Activated T-cell treated with anti-CD3 and anti-CD28 coated beads, Interleukin-2, amount 50 U/mL, for 48 hours (primary cell): ENCODE data around the gene EVC2.
"Not testable (repeated sequence)": the region's sequence is repeated elsewhere in the genome, so short reads cannot be mapped to it uniquely, and the experiment has no call there.

Experiments
- DNase-seq, 2 experiments: peaks; one replicate each; pipeline ENCODE4 v3.0.0-alpha.2; 2020

Gene EVC2

DNA sequence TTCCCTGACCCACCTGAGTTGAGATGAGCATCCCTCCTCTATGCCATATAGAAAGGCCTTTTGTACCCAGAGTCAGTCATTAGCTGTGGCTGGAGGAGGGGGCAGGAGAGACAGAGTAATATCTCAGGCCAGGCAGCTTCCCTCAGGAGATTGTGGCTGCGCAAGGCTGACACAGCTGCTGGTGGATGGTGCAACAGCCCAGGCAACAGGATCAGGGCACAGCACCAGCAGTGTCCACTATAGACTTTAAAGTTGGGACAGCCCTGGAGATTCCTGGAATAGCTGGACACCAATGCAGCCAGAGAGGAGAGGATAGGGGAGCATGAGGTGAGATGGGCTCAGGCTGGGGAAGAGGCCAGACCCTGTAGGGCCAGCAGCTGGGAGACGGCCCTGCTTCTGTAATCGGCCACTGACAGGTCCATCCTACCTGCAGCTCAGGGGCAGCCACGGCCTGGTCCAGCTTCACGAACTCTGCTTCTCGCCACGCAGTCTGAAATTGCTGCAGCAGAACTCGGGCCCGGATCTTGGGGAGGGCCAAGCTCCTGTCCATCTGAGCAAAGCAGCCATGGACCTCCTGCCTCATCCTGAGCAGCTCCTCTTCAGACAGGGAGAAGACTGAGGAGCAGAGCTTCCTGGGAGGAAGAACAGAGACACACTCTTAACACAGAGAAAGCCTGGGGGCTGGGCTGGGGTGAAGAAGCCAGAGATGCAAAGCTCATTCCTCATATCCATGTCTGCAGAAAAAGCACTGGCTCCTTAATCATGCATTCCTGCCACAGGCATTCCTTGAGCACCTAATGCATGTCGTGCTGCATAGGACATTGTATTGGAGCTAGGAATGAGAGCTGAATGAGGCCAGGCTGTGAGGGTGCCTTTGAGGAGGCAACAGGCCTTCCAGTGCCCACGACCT is 90.1 kb downstream of the EVC2 start:
- no peak for DNase-seq

DNA sequence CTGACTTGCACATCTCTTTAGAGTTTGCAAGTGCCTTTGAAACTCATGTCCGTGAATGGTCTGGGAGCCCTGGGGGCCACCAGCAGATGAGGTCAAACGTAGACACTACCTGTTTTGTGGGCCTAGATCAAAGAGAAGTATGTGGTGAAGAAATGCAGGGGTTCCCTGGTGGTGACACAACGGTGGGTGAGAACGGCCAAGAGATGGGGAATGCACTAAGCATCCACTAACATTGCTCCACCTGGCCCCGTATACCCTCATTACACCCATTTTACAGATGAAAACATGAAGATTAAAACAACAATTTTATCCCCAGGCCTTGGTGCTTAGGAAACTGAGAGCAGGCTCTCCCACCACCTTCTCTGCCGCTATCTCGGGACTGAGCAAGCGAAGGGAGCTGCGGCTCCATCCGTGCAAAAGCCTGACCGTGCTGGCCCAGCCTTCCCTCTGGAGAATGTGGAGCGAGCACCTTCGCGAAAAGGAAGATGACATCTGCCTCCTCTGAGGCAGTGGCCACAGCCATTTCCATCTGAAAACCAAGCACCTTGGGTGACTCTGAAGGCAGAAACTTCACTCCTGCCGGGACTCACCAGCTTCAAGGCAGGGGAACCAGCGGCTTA is 91.9 kb downstream of the EVC2 start:
- no peak for DNase-seq

DNA sequence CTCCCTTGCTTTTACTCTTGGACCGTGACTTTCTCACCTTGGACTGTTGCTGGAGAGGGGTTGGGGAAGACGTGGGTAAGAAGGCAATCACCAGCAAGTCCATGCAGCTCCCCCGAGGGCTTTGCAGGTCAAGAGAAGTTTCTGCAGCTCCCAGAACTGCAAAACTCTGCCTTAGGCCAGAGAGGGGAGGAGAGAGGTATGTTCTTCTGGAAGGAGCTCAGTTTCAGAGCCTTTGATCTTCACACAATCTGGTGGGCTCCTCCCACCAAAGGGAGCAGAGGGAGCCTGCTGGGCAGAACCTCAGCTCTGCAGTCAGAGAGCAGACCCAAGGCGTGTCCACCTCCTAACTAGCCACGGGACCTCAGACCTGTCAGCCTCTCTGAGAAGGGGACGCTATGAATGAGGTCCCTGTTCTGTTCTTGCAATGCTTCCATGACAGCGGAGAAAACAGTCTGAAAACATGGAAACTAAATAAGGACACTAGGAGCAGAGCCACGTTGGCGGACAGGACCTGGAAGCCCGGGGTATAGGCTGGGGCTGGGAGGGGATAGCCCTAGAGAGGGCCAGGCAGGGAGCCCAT is 92.8 kb downstream of the EVC2 start:
- DNase-seq = no peak

DNA sequence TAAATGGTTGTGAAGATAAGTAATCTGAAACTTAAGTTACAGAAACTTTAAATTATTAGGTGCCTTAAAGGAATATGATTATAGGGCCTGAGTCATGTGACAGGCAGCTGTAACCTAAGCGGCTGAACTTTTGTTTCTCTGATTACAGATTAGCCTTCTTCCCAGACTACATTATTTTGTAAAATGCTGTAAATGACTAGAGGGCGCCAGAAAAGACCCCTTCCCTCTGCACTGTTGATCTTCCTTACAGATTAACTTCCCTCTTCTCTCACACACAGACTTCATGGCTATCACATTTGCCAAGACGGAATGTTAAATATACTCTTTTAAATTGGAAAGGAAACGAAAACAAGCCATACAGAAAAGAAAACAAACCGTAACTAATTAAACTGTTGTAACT is 96.6 kb downstream of the EVC2 start:
- DNase-seq = no peak

DNA sequence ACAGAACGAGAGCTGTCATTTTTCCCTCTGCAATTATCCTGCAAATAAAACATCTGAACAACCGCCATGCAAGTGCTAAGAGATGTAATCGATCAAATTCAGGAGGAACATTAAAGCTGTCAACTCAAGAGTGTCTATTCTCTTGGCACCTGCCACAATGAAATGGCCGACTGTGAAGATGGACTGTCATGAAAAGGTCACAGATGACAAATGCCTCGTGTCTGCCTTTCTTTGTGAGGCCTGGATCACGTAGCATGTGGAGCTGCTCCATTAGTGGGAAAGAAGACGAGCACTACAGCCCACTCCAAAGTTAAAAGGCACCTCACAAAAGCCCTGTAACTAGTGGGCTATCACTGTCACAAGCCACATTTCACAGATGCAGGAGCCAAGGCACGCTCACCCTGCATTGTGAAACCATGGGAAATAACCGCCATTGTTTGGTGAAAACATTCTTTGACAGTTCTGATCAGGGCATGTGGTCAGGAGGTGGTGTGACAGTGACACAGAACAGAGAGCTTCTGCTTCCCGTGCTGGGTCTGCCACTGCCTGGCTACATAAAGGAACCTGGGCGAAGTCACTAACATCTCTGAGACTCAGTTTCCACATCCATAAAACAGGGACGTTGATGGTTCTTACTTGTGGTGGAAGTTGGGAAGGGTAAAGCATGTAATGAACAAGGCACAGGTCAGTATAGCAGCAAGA is 98.9 kb downstream of the EVC2 start:
- DNase-seq = no peak

DNA sequence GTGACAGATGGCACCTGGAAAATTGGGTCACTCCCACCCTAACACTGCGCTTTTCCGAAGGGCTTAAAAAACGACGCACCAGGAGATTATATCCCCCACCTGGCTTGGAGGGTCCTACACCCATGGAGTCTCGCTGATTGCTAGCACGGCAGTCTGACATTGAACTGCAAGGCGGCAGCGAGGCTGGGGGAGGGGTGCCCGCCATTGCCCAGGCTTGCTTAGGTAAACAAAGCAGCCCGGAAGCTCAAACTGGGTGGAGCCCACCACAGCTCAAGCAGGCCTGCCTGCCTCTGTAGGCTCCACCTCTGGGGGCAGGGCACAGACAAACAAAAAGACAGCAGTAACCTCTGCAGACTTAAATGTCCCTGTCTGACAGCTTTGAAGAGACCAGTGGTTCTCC is 114.5 kb downstream of the EVC2 start:
- DNase-seq = not testable (repeated sequence)

DNA sequence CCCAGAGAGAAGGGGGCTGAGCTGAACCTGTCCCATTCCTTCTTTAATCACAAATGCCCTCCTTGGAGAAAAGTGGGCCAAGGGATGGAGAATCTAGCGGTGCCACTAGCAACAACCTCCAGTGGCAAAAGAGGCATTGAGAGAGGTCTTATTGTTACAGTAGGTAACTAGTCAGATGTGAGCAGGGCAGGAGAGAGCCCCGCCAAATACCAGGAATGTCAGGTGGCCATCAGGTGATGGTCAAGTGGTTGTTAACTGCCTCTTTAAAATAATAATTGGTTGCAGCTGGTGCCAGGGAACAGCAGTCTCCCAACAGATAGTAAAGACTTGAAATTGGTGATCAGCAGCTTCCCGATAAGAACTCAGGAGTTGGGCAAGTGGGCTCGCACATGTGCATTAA is 116.1 kb downstream of the EVC2 start:
- DNase-seq = no peak

DNA sequence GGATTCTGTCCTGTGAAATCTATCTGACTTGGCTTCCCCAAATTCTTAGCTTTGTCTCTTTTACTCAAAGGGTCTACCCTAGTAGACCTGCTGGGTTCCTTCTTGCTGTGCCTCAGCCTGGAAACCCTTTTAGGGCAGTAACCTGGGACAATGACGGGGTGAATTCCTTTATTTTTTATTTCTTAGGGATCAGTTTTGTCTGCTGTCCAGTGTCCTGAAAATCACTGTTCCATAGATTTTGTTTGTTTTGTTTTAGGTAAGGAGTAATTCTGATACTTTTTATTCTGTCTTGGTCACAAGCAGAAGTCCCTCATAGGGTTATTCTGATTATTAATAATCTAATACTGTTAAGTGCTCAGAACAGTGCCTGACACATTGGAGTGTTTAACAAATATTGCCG is 118.9 kb downstream of the EVC2 start:
- no peak for DNase-seq

DNA sequence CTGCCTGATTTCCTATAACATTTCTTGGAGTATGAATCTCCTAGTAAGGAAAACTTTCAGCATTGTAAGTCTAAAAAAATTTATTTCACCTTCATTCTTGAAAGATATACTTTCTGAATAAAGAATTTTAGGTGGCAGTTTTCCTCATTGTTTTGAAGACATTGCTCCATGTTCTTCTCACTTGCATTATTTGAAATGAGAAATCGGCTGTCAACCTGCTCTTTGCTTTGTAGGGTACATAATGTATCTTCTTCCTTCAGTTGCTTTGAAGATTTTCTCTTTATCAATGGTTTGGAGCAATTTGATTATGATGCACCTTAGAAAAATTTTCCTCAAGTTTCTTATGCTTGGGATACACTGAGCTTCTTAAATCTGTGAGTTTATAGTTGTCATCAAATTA is 120.3 kb downstream of the EVC2 start:
- no peak for DNase-seq

DNA sequence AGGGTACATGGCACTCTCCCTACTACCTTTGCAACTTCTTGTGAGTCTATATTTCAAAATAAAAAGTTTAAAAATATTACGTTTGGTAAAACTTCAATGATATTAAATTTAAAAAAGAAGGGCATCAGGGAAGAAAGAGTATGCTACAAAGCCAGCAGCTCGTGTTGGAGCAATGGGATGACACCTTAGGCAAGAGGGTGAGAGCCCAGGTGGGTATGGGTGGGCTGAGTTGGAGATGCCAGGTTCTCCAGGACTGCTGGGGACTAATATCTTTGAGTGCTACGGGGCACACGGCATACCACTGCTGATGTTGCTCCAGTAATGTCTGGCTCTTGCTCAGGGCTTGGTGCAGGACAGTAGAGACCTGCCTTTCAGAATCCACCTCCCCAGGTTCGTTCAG is 132.4 kb downstream of the EVC2 start:
- DNase-seq = no peak

DNA sequence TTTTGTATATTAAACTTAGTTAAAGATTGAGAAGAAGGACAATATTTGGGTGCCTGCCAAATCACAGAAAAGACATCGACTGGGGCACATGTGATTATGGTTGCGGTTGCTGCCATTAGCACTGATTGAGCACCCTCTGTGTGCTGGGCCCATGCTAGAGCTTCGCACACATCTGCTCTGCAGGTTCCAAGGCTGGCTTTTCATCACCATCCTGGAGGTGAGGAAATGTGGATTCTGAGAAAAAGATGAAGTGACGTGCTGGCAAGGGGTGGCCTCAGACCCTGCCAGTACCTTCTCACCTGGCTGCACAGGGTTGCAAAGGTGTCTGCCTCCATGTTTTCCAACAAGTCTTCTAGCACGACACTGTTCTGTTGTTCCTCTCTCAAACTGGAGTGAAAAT is 134.0 kb downstream of the EVC2 start:
- no peak for DNase-seq

DNA sequence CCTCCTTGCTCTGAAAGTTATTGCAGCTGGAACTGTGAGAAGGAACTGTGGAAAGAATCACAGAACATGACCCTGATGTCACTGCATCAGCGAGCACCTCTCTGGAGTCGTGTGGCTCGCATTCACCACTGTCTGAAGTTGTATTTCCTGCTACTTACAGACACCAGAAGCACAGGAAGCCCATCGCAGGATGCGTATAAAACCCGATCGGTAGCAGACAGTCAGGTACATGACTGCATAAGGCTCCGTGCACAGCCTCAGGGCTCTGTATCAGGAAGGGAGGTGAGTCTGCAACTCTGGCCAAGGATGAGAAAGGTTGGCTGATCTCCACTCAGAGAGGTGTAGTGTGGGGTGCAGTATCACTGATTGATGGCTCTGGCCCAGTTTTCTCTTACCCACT is 134.4 kb downstream of the EVC2 start:
- DNase-seq = no peak

DNA sequence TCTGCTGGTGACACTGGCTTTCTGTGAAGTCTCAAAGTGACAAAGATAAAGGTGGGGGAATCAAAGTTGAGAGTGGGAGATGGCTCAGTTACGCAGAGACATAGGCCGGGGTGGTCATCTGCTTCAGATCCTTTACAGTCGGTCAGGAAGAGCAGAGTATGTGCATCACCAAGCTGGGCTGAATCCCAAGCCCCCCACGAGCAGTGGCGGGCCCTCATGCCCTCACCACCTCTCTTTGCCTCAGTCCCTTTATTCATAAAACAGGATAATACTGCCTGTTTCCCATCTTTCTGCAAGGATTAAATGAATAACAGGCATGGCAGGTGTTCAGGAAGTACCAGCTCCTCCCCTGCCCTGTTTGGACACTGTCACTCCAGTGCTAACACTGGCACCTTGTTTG is 135.6 kb downstream of the EVC2 start:
- DNase-seq = no peak

DNA sequence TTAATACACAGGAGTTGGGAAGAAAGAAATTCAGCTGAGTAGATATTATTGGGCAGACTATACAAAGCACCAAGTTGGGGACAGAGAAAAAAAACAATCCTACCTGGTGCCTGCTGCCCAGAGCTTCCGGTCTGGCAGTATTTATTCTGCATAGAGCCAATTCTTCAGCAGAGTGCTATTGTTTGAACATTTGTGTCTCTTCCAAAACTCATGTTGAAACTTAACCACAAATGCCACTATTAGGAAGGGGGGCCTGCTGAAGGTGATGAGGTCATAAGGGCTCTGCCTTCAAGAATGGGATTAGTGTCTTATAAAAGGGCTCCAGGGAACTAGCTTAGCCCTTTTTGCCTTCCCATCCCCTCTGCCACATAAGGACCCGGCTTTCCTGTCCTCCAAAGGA is 136.2 kb downstream of the EVC2 start:
- DNase-seq = no peak

DNA sequence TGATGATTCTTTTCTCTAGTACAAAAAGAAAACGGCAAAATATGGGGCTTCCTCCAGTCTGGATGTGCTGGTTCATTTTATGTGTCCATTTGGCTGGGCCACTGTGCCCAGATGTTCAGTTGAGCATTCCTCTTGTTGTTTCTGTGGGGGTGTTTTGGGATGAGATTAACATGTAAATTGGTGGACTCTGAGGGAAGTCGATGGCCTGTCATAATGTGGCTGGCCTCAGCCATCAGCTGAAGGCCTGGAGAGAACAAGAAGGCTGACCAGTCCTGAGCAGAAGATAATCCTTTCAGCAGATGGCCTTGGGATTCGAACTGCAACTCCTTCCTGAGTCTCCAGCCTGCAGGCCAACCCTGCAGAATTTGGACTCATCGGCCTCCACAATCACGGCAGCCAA is 136.7 kb downstream of the EVC2 start:
- DNase-seq = no peak

DNA sequence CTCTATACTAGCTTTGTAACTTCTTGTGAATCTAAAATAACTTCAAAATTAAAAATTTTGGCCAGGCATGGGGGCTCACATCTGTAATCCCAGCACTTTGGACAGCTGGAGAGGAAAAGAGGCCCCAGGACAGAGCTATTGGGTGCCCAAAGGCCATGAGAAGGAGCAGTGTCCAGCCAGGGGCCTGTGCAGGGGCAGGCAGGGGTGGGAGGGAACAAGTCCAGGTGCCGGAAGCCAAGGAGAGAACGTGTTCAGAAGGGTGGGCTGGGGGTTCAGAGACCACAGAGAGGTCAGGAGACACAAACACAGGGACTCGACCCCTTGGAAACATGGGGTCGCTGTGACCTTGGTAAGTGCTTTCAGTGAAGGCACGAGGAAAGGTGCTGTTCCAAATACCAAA is 138.9 kb downstream of the EVC2 start:
- no peak for DNase-seq

DNA sequence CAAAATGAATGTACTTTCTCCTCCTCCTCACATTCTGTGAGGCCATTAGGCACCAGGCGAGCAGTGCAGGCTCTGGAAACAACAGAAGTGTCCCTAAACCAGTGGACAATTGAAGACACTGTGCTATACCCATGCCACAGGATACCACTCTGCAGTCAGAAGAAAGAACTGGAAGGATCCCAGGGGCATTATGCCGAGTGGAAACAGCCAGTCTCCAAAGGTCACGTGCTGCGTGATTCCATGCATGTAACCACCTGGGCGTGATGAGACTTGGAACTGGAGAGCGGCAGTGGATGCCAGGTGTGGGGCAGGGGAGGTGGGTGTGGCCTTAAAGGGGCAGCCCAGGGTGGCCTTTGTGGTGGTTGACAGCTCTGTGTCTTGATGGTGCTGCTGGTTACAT is 139.4 kb downstream of the EVC2 start:
- DNase-seq = no peak

DNA sequence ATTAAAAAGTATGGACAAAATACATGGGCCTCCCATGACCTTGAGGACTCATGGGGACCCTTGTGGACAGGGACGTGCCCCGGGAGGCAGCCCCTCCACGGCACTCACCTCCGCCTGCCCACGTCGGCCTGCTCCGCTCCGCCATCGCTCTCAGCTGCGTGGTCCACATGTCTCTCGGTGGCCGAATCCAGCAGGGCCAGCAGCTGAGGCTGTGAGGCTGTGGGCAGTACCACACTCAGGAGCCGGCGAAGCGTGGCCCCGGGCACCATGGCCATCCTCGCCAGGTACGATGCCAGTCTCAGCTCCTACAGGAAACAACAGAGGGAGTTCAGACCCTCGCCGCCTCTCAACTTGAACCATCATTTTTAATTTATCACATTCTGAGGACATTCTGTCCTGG is 140.0 kb downstream of the EVC2 start:
- DNase-seq = no peak

DNA sequence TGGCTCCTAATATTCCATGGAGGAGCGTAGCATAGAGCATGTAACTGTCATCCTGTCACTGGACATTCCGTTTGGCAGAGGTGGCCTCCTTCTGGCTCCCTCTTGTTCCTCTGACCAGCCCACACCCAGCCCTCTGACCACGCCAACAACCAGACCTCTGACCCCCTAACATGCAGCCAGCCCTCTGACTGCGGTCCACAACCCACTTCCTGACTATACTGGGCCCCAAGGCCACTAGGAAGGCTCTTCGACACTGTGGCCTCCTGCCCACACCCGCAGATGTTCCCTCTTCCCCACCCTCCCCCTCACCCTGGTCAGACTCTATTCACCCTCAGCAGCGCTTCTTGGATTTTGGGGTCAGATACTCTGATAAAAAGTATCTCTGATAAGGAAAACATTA is 141.4 kb downstream of the EVC2 start:
- no peak for DNase-seq

DNA sequence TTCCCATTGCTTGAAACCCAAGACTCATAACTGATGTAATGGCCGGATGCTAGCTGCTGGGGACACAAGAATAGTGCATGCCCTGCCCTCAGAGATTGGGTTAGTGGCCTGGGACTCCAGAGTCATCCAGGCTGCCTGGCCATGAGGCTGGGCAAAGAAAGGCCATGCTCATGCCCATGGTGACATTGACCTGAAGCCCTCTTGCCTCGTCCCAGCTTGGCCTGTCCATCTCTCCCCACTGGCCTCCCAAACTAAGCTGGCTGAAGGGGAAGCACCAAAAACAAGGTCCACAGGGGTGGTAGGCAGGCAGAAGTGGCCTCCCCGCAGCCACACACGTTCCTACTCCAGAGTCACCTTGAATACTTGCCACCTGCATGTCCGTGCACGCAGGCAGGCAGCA is 141.8 kb downstream of the EVC2 start:
- DNase-seq = no peak

DNA sequence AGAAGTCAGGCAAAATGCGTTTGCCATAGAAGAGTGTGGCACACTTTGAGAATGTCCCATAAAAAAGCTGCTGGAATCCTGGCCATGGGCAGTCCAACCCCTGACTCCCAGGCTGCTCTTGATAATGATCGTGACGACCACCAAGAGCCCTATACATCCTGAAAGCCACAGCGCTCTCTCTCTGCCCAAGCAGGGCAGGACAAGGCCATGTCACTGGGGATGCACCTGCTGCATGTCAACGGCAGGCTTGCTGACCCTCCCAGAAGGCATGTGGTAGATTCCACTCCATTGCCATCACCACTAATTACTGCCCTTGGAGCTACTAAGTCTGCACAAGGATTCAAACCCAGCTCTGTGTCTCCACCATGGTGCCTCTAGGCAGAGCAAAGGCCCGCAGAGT is 144.5 kb downstream of the EVC2 start:
- no peak for DNase-seq

DNA sequence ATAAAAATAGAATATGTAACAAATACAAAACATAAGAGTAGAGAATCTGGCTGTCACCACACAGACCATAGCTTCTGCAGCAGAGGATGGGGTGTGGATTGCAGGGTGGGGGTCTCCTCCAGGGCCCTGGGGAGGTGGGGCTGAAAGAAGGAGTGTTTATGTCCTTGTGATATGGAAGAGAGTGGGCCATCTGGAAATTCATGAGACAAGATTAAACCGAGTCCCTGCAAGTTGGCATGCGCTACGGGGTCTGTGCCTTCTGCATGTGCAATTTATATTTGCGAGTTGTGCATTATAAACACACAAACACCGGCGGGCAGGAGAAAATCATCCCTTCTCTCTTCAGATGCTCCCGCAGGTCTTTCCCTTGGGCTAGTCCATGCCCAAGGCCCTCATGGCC is 145.9 kb downstream of the EVC2 start:
- DNase-seq = no peak

DNA sequence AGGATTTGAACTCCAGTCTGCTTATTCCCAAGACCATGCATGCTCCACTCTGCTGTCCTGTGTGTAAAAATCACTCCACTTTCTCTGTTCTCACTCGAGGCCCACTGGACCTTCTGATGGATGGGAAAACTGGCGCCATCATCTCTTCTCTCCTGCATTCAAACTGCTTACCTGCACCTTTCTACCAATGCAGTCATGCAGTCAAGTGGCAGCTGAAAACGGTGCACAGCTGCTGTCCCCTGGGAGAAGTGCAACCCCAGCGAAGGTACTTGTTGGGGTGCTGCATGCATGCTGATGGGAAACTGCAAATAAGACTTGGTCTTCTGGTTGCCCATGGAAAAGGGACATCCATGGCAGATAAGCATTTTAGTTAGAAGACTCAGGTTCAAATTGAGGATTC is 147.1 kb downstream of the EVC2 start:
- no peak for DNase-seq

DNA sequence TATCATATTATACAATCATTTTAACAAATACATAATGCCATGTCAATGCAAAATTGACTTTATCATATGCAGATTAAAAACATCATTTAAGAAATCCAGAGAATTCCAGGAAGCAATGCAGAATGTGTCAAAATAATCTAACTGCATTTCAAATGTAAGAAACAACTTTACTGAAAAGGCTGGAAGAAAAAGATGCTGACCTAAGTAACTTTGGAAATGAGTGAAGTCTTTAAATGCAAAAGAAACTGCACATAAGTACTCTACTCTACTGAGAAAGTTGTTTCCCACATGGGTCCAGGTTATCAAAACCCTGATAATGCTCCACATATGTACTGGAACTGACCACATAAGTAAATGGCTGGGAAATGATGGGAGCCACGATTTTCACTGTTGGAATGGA is 149.9 kb downstream of the EVC2 start:
- DNase-seq = no peak
